HEK293 (cell line): Measurements from ENCODE around the gene ZCCHC10.
"Not testable (repeated sequence)": the region's sequence is repeated elsewhere in the genome, so short reads cannot be mapped to it uniquely, and the experiment has no call there.

ENCODE experiments used
- CTCF ChIA-PET: fragments of 350-600 bp; formaldehyde crosslinking; extraction: SDS; loops from one replicate; lab custom pipeline; 2021; ENCODE audit warnings: antibody characterized with exemption; lab: Yijun Ruan, JAX
- POLR2A ChIA-PET: fragments of 300-600 bp; formaldehyde crosslinking; extraction: SDS; loops from one replicate; lab custom pipeline; 2020; ENCODE audit warnings: antibody characterized with exemption, inconsistent platforms; lab: Yijun Ruan, JAX
- H3K27ac ChIP-seq: fragments of 200-500 bp; sonication (Bioruptor generic); 2 replicates; pipeline ENCODE4 v1.5.1; 2014; ENCODE audit warnings: low read depth, low read length, control low read depth, inconsistent platforms; ENCODE audit errors: extremely low read depth
- H3K36me3 ChIP-seq, 2 experiments: fragments of 200-500 bp in 1 of 2; sonication (Bioruptor generic) in 1 of 2; 1 replicate in 1 of 2; 2 replicates in 1 of 2; pipeline ENCODE4 v1.5.1; 2014 to 2017; ENCODE audit warnings: inconsistent platforms in 2 of 2, low read length in 2 of 2; ENCODE audit not compliant: control insufficient read depth in 2 of 2, insufficient read depth in 1 of 2
- H3K4me1 ChIP-seq: fragments of 200-500 bp; sonication (Bioruptor generic); 2 replicates; pipeline ENCODE4 v1.5.1; 2014; ENCODE audit warnings: mild to moderate bottlenecking, low read length, inconsistent platforms; ENCODE audit not compliant: control insufficient read depth, insufficient read depth
- H3K4me3 ChIP-seq: 2 replicates; pipeline ENCODE4 v1.5.1; 2011; ENCODE audit warnings: low read depth, mild to moderate bottlenecking, control low read depth, low read length, moderate library complexity
- H3K9me3 ChIP-seq: fragments of 200-500 bp; sonication (Bioruptor generic); 2 replicates; pipeline ENCODE4 v1.5.1; 2014; ENCODE audit warnings: low read depth, low read length, inconsistent platforms; ENCODE audit not compliant: control insufficient read depth, insufficient read depth
- AEBP2 ChIP-seq: fragments of 450-650 bp; formaldehyde crosslinking; IDR thresholded peaks from 2 replicates; pipeline ENCODE4 v1.5.1; 2016; ENCODE audit warnings: missing biosample characterization, missing genetic modification characterization, borderline replicate concordance
- FEZF1 ChIP-seq: fragments of 450-650 bp; formaldehyde crosslinking; IDR thresholded peaks from 2 replicates; pipeline ENCODE4 v1.5.1; 2016; ENCODE audit warnings: missing biosample characterization, missing genetic modification characterization
- HOXC10 ChIP-seq: sonication (generic); formaldehyde crosslinking; IDR thresholded peaks from 2 replicates; pipeline ENCODE4 v1.8.1; 2023; ENCODE audit warnings: mild to moderate bottlenecking, missing genetic modification reagents
- IKZF3 ChIP-seq: fragments of 450-650 bp; IDR thresholded peaks from 2 replicates; pipeline ENCODE4 v1.5.0; 2018; ENCODE audit warnings: missing biosample characterization, mild to moderate bottlenecking, missing genetic modification characterization, moderate library complexity
- MEIS1 ChIP-seq: sonication (generic); formaldehyde crosslinking; IDR thresholded peaks from 2 replicates; pipeline ENCODE4 v1.8.1; 2022; ENCODE audit warnings: missing genetic modification reagents, mild to moderate bottlenecking, borderline replicate concordance
- PRDM1 ChIP-seq: fragments of 450-650 bp; formaldehyde crosslinking; IDR thresholded peaks from 2 replicates; pipeline ENCODE4; 2016; ENCODE audit warnings: missing biosample characterization, missing genetic modification characterization
- ZBTB21 ChIP-seq: fragments of 450-650 bp; formaldehyde crosslinking; IDR thresholded peaks from 2 replicates; pipeline ENCODE4 v1.5.1; 2017; ENCODE audit warnings: missing biosample characterization, missing genetic modification characterization
- ZBTB48 ChIP-seq: fragments of 450-650 bp; formaldehyde crosslinking; IDR thresholded peaks from 2 replicates; pipeline ENCODE4 v1.5.1; 2016; ENCODE audit warnings: missing biosample characterization, missing genetic modification characterization
- ZBTB6 ChIP-seq: fragments of 450-650 bp; formaldehyde crosslinking; IDR thresholded peaks from 2 replicates; pipeline ENCODE4 v1.5.1; 2017; ENCODE audit warnings: missing biosample characterization, missing genetic modification characterization
- ZEB2 ChIP-seq: fragments of 450-650 bp; formaldehyde crosslinking; IDR thresholded peaks from 2 replicates; pipeline ENCODE4 v1.5.1; 2016; ENCODE audit warnings: missing biosample characterization, missing genetic modification characterization
- ZFP41 ChIP-seq: fragments of 450-650 bp; formaldehyde crosslinking; IDR thresholded peaks from 2 replicates; pipeline ENCODE4 v1.5.1; 2016; ENCODE audit warnings: missing biosample characterization, missing genetic modification characterization, borderline replicate concordance
- ZFP69B ChIP-seq: fragments of 450-650 bp; formaldehyde crosslinking; IDR thresholded peaks from 2 replicates; pipeline ENCODE4 v1.5.1; 2016; ENCODE audit warnings: missing biosample characterization, missing genetic modification characterization
- ZNF121 ChIP-seq: fragments of 450-650 bp; formaldehyde crosslinking; IDR thresholded peaks from 2 replicates; pipeline ENCODE4 v1.5.1; 2016; ENCODE audit warnings: missing biosample characterization, missing genetic modification characterization
- ZNF148 ChIP-seq: fragments of 450-650 bp; formaldehyde crosslinking; IDR thresholded peaks from 2 replicates; pipeline ENCODE4 v1.5.0; 2017; ENCODE audit warnings: missing biosample characterization, missing genetic modification characterization, borderline replicate concordance
- ZNF175 ChIP-seq: fragments of 450-650 bp; formaldehyde crosslinking; IDR thresholded peaks from 2 replicates; pipeline ENCODE4 v1.5.1; 2016; ENCODE audit warnings: missing biosample characterization, missing genetic modification characterization
- ZNF2 ChIP-seq: fragments of 450-650 bp; formaldehyde crosslinking; IDR thresholded peaks from 2 replicates; pipeline ENCODE4 v1.5.1; 2016; ENCODE audit warnings: missing biosample characterization, missing genetic modification characterization
- ZNF248 ChIP-seq: fragments of 450-650 bp; formaldehyde crosslinking; IDR thresholded peaks from 2 replicates; pipeline ENCODE4 v1.5.1; 2017; ENCODE audit warnings: missing biosample characterization, missing genetic modification characterization
- ZNF350 ChIP-seq: fragments of 450-650 bp; formaldehyde crosslinking; IDR thresholded peaks from 2 replicates; pipeline ENCODE4 v1.5.0; 2017; ENCODE audit warnings: missing biosample characterization, mild to moderate bottlenecking, missing genetic modification characterization
- ZNF398 ChIP-seq: fragments of 450-650 bp; formaldehyde crosslinking; IDR thresholded peaks from 2 replicates; pipeline ENCODE4 v1.5.1; 2017; ENCODE audit warnings: missing biosample characterization, missing genetic modification characterization
- ZNF514 ChIP-seq: fragments of 450-650 bp; formaldehyde crosslinking; IDR thresholded peaks from 2 replicates; pipeline ENCODE4 v1.5.1; 2016; ENCODE audit warnings: missing biosample characterization, missing genetic modification characterization
- ZNF529 ChIP-seq: fragments of 450-650 bp; formaldehyde crosslinking; IDR thresholded peaks from 2 replicates; pipeline ENCODE4 v1.5.1; 2017; ENCODE audit warnings: missing genetic modification characterization, missing biosample characterization; ENCODE audit not compliant: insufficient replicate concordance
- ZNF600 ChIP-seq: fragments of 450-650 bp; formaldehyde crosslinking; IDR thresholded peaks from 2 replicates; pipeline ENCODE4 v1.5.1; 2016; ENCODE audit warnings: missing biosample characterization, missing genetic modification characterization
- ZNF692 ChIP-seq: fragments of 450-650 bp; formaldehyde crosslinking; IDR thresholded peaks from 2 replicates; pipeline ENCODE4 v1.5.1; 2016; ENCODE audit warnings: missing biosample characterization, missing genetic modification characterization
- ZNF777 ChIP-seq: fragments of 450-650 bp; formaldehyde crosslinking; IDR thresholded peaks from 2 replicates; pipeline ENCODE4 v1.5.1; 2017; ENCODE audit warnings: missing biosample characterization, missing genetic modification characterization, borderline replicate concordance
- ZSCAN23 ChIP-seq: fragments of 450-650 bp; formaldehyde crosslinking; IDR thresholded peaks from 2 replicates; pipeline ENCODE4 v1.5.1; 2016; ENCODE audit warnings: missing biosample characterization, missing genetic modification characterization

ZCCHC10 gene

GRCh38 chr5:133015466-133015865 lies 10.9 kb downstream of the ZCCHC10 start:
- Histone ChIP-seq H3K36me3 (peaks cover 19 to 28% of the 10 kb centered on the region in 2 experiments; a peak in 2 of 3 replicates), H3K4me1 (no peaks in the 10 kb centered on the region), H3K4me3 (no peak overlapping the region), H3K9me3 (no peaks in the 10 kb centered on the region), H3K27ac (no peak overlapping the region)
- CTCF ChIA-PET: interaction anchor here (0.7 kb wide), 1 partner anchor 30 kb away, joined by 6 read pairs; no protein-coding TSS in a partner anchor
- TF ChIP-seq HOXC10 (CRISPR knock-in tag) (no peak), FEZF1 (no peak), ZNF777 (tag by site-specific recombination) (no peak), ZEB2 (tag by site-specific recombination) (no peak), AEBP2 (tag by site-specific recombination) (no peak), PRDM1 (tag by site-specific recombination) (no peak), ZFP69B (tag by site-specific recombination) (no peak), ZNF2 (no peak), ZNF600 (tag by site-specific recombination) (no peak), IKZF3 (tag by site-specific recombination) (no peak)
- POLR2A ChIA-PET: no interaction called here

GRCh38 chr5:133008455-133008854 lies 17.9 kb downstream of the ZCCHC10 start:
- H3K27ac ChIP-seq, H3K4me1 ChIP-seq, POLR2A ChIA-PET, H3K4me3 ChIP-seq, H3K9me3 ChIP-seq: not testable (repeated sequence)
- peak; percentile 63; the same call in 1 of the 2 replicates for TF ChIP-seq ZNF121 (tag by site-specific recombination)
- H3K36me3 ChIP-seq: peaks cover 12 to 23% of the 10 kb centered on the region in 2 experiments
- CTCF ChIA-PET: interaction anchor here (0.6 kb wide), 1 partner anchor 441 kb away, joined by 4 read pairs; no protein-coding TSS in a partner anchor

GRCh38 chr5:133006653-133007052 lies 19.7 kb downstream of the ZCCHC10 start:
- no peak overlapping the region for H3K27ac ChIP-seq
- H3K9me3 ChIP-seq: no peaks in the 10 kb centered on the region
- H3K4me1 ChIP-seq: no peaks in the 10 kb centered on the region
- H3K4me3 ChIP-seq: no peak overlapping the region
- ChIA-PET POLR2A (no interaction called here), CTCF (no interaction called here)
- H3K36me3 ChIP-seq: peaks cover 19 to 25% of the 10 kb centered on the region in 2 experiments
- TF ChIP-seq ZBTB6: no peak
- no peak for TF ChIP-seq ZBTB48 (tag by site-specific recombination)
- TF ChIP-seq ZNF529 (tag by site-specific recombination): no peak
- TF ChIP-seq ZNF350 (tag by site-specific recombination): no peak
- no peak for TF ChIP-seq ZNF248 (tag by site-specific recombination)
- TF ChIP-seq ZFP41 (tag by site-specific recombination): no peak
- no peak for TF ChIP-seq ZNF777 (tag by site-specific recombination)
- no peak for TF ChIP-seq MEIS1 (CRISPR knock-in tag)
- TF ChIP-seq ZNF175: no peak
- TF ChIP-seq ZNF692 (tag by site-specific recombination): no peak
- no peak for TF ChIP-seq ZNF514 (tag by site-specific recombination)
- TF ChIP-seq ZNF398 (tag by site-specific recombination): no peak
- no peak for TF ChIP-seq ZNF148
- no peak for TF ChIP-seq ZBTB21 (tag by site-specific recombination)
- no peak for TF ChIP-seq ZSCAN23 (tag by site-specific recombination)
